B cell (primary cell): ENCODE data around the gene PSMG2. TPM values are rescaled to one million over a fixed set of nuclear protein-coding genes. Genes with fewer than 3 reads are reported as not detected.

Source experiments
- ATAC-seq: fragments of 200-7000 bp; cut with Tn5 transposase; one replicate; pipeline ENCODE4 v1.10.0; 2021; ENCODE audit warnings: low read depth, mild to moderate bottlenecking, moderate number of reproducible peaks, moderate library complexity
- CTCF ChIA-PET: fragments of 350-600 bp; sonication (Branson Sonifier 250); formaldehyde crosslinking; loops from one replicate; lab custom pipeline; 2021; ENCODE audit warnings: antibody characterized with exemption, inconsistent platforms; lab: Charles Lee
- POLR2A ChIA-PET: fragments of 350-600 bp; sonication (Branson Sonifier 250); formaldehyde crosslinking; loops from one replicate; lab custom pipeline; 2021; ENCODE audit warnings: antibody characterized with exemption; lab: Charles Lee
- DNase-seq: peaks from one replicate; pipeline ENCODE4 v3.0.0; 2013
- H2AFZ ChIP-seq: 2 replicates; pipeline ENCODE4 v1.6.1; 2012; ENCODE audit warnings: mild to moderate bottlenecking, low read depth, low read length; ENCODE audit not compliant: insufficient read depth, poor library complexity, severe bottlenecking
- H3K27ac ChIP-seq, 2 donors: 1 replicate in 1 of 2; 2 replicates in 1 of 2; pipeline ENCODE4 v1.5.1; 2012 to 2013; ENCODE audit warnings: low read length in 2 of 2, mild to moderate bottlenecking in 2 of 2, moderate library complexity in 1 of 2
- H3K27me3 ChIP-seq, 4 experiments: fragments of 200-600 bp in 1 of 4; sonication (generic) in 1 of 4; replicated peaks in 1 of 4; 1 replicate in 2 of 4; 2 replicates in 2 of 4; pipeline versions ENCODE4 v1.6.1 to v1.7.0; 2013 to 2016; ENCODE audit warnings: low read length in 3 of 4, mild to moderate bottlenecking in 2 of 4, mixed read lengths in 1 of 4, moderate library complexity in 1 of 4; ENCODE audit not compliant: insufficient read depth in 4 of 4, control insufficient read depth in 3 of 4; ENCODE audit errors: control extremely low read depth in 1 of 4
- H3K36me3 ChIP-seq, 2 experiments: replicated peaks in 1 of 2; 1 replicate in 1 of 2; 2 replicates in 1 of 2; pipeline versions ENCODE4 v1.6.1 to v1.7.1; 2013; ENCODE audit warnings: low read length in 1 of 2; ENCODE audit not compliant: insufficient read depth in 2 of 2, control insufficient read depth in 1 of 2; ENCODE audit errors: control extremely low read depth in 1 of 2, extremely low read depth in 1 of 2
- H3K4me1 ChIP-seq, 2 donors: fragments of 200-600 bp in 1 of 2; sonication (generic) in 1 of 2; 1 replicate in 1 of 2; 2 replicates in 1 of 2; pipeline versions ENCODE4 v1.5.1 to v1.6.1; 2013 to 2017; ENCODE audit warnings: low read length in 2 of 2; ENCODE audit not compliant: control insufficient read depth in 2 of 2, insufficient read depth in 2 of 2
- H3K4me2 ChIP-seq: replicated peaks from 2 replicates; pipeline ENCODE3; 2012; ENCODE audit warnings: mild to moderate bottlenecking, low read depth, low read length; ENCODE audit not compliant: poor library complexity, severe bottlenecking
- H3K4me3 ChIP-seq, 5 experiments: fragments of 200-600 bp in 1 of 5; sonication (generic) in 1 of 5; 1 replicate in 3 of 5; 2 replicates in 2 of 5; pipeline versions ENCODE4 v1.5.1 to v1.7.0; 2011 to 2016; ENCODE audit warnings: low read length in 4 of 5, mild to moderate bottlenecking in 4 of 5, low read depth in 2 of 5, control low read depth in 1 of 5, moderate library complexity in 1 of 5; ENCODE audit not compliant: insufficient read depth in 1 of 5; ENCODE audit errors: control extremely low read depth in 1 of 5, extremely low read depth in 1 of 5
- H3K79me2 ChIP-seq: fragments of 200-600 bp; sonication (generic); one replicate; pipeline ENCODE4 v1.6.0; 2016; ENCODE audit warnings: low read length; ENCODE audit not compliant: control insufficient read depth, insufficient read depth
- H3K9ac ChIP-seq: fragments of 200-600 bp; sonication (generic); 2 replicates; pipeline ENCODE4 v1.6.1; 2017; ENCODE audit warnings: mild to moderate bottlenecking, low read length, moderate library complexity
- H3K9me3 ChIP-seq, 3 donors: one replicate each; pipeline versions ENCODE4 v1.6.1 to v1.7.1; 2013; ENCODE audit warnings: low read length in 2 of 3; ENCODE audit not compliant: control insufficient read depth in 2 of 3, insufficient read depth in 1 of 3; ENCODE audit errors: control extremely low read depth in 1 of 3
- H4K20me1 ChIP-seq: 2 replicates; pipeline ENCODE4 v1.6.0; 2012; ENCODE audit warnings: mild to moderate bottlenecking, low read length; ENCODE audit not compliant: insufficient read depth, control insufficient read depth, poor library complexity, severe bottlenecking
- H3K27ac Mint-ChIP-seq: one replicate; pipeline ENCODE4 v1.8.0; 2021; ENCODE audit warnings: mixed read lengths
- H3K27me3 Mint-ChIP-seq: one replicate; pipeline ENCODE4 v1.8.0; 2021; ENCODE audit warnings: mixed read lengths
- H3K4me1 Mint-ChIP-seq: one replicate; pipeline ENCODE4 v1.8.0; 2021; ENCODE audit warnings: mixed read lengths
- H3K4me3 Mint-ChIP-seq: one replicate; pipeline ENCODE4 v1.8.0; 2021; ENCODE audit warnings: mixed read lengths
- H3K9me3 Mint-ChIP-seq: one replicate; pipeline ENCODE4 v1.8.0; 2022; ENCODE audit warnings: mixed read lengths; ENCODE audit not compliant: insufficient read depth
- EZH2 ChIP-seq: IDR thresholded peaks from 2 replicates; pipeline ENCODE4 v1.6.1; 2012; ENCODE audit warnings: borderline replicate concordance, low read depth, mild to moderate bottlenecking, moderate library complexity, low read length; ENCODE audit not compliant: insufficient read depth, poor library complexity, severe bottlenecking
- WGBS: methylation state at CpG from one replicate; pipeline ENCODE4 v1.1.5; 2013; ENCODE audit warnings: missing lambda C conversion rate; ENCODE audit not compliant: insufficient coverage; 5-methylcytosine and 5-hydroxymethylcytosine counted together
- intact Hi-C: fragments of 100-400 bp; cut with micrococcal nuclease; formaldehyde crosslinking; loops from one replicate; pipeline ENCODE4 v1.10.0; 2022
- polyA plus RNA-seq: library from polyadenylated mRNA; depleted of rRNA; stranded (reverse); fragments of >200 nt; gene quantifications from 2 replicates; pipeline ENCODE4 v1.2.3, GENCODE V29; 2012
- total RNA-seq, 2 donors: library from RNA; stranded (reverse); fragments of 120-200 nt in 1 of 2; gene quantifications; 1 replicate in 1 of 2; 2 replicates in 1 of 2; pipeline versions ENCODE4 v1.2.3 to v1.2.4, GENCODE V29; 2013 to 2022
- TF ChIP-seq, protein P1 (sequence below): fragments of 200-600 bp; IDR thresholded peaks from one replicate; pipeline ENCODE4 v1.8.0; 2022; ENCODE audit warnings: antibody characterized with exemption, mild to moderate bottlenecking

PSMG2 gene
- total and polyA plus RNA-seq, 2 donors (not counting 1 experiment from before 2014, with no cell fraction given): 31.8 to 64.1 TPM

DNA sequence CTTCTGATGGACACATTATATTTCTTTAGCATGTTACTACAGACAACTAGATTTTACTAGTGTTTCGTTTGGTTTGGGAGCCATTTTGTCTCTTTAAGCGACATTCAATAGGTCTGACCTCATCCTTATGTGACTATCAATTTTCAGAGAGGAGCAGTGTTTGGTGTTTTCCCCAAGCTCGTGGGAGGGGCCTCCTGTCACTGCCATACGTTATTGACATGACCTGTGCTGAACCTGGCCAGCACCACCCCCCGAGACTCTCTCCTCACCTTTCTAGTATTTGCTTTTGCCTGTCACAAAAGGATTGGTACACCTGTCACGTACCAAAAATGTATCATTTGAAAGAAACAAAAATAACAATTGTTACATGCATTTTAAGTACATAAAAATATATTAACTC lies 69.3 kb downstream of the PSMG2 start:
- TF ChIP-seq, protein P1, sequence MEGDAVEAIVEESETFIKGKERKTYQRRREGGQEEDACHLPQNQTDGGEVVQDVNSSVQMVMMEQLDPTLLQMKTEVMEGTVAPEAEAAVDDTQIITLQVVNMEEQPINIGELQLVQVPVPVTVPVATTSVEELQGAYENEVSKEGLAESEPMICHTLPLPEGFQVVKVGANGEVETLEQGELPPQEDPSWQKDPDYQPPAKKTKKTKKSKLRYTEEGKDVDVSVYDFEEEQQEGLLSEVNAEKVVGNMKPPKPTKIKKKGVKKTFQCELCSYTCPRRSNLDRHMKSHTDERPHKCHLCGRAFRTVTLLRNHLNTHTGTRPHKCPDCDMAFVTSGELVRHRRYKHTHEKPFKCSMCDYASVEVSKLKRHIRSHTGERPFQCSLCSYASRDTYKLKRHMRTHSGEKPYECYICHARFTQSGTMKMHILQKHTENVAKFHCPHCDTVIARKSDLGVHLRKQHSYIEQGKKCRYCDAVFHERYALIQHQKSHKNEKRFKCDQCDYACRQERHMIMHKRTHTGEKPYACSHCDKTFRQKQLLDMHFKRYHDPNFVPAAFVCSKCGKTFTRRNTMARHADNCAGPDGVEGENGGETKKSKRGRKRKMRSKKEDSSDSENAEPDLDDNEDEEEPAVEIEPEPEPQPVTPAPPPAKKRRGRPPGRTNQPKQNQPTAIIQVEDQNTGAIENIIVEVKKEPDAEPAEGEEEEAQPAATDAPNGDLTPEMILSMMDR: no peak
- TF ChIP-seq EZH2: no peak
- Histone ChIP-seq H4K20me1 (no peaks in the 10 kb centered on the region), H3K4me2 (no peak overlapping the region), H3K4me3 (no peak overlapping the region), H3K9ac (no peak overlapping the region), H2AFZ (no peak overlapping the region), H3K27ac (no peak overlapping the region), H3K79me2 (no peaks in the 10 kb centered on the region), H3K27me3 (no peaks in the 10 kb centered on the region), H3K4me1 (no peaks in the 10 kb centered on the region), H3K9me3 (peaks cover 0 to 11% (median 0%) of the 10 kb centered on the region in 3 donors), H3K36me3 (no peaks in the 10 kb centered on the region)
- H3K27me3 Mint-ChIP-seq: peaks cover 3% of the 10 kb centered on the region
- POLR2A ChIA-PET: no interaction called here
- ATAC-seq: no peak
- 50% methylated on average over 3 of the region's 6 CpGs for WGBS
- no peak overlapping the region for H3K27ac Mint-ChIP-seq
- no peaks in the 10 kb centered on the region for H3K9me3 Mint-ChIP-seq
- DNase-seq: no peak
- intact Hi-C loops: no loop called here
- CTCF ChIA-PET: no interaction called here
- H3K4me3 Mint-ChIP-seq: no peak overlapping the region
- H3K4me1 Mint-ChIP-seq: no peaks in the 10 kb centered on the region

DNA sequence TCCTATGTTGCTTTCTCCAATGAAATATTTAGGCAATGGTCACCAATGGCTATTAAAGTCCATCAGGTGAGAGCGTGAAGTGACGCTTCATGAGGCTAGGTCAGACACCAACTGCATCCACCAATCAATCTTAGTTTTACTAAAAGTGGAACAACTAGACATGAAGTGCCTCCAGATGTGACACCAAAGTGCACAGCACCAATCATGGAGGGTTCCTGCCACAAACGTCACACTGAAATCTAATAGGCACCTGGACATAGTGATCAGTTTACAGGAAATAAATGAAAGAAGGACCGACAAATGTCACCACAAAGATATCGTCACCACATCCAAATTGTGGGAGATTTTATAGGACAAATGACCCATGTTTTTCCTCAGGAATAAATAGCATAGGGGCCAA lies 70.5 kb downstream of the PSMG2 start:
- H3K4me1 ChIP-seq: no peaks in the 10 kb centered on the region
- POLR2A ChIA-PET: no interaction called here
- H3K9me3 ChIP-seq: peaks cover 0 to 15% (median 0%) of the 10 kb centered on the region in 3 donors
- H3K9me3 Mint-ChIP-seq: no peaks in the 10 kb centered on the region
- H3K27ac Mint-ChIP-seq: no peak overlapping the region
- no peak overlapping the region for H2AFZ ChIP-seq
- H3K27me3 ChIP-seq: no peaks in the 10 kb centered on the region
- no peak overlapping the region for H3K4me3 ChIP-seq
- ATAC-seq (no peak), DNase-seq (no peak)
- TF ChIP-seq, protein P1: no peak
- no peak for TF ChIP-seq EZH2
- no peaks in the 10 kb centered on the region for H4K20me1 ChIP-seq
- CTCF ChIA-PET: no interaction called here
- H3K4me3 Mint-ChIP-seq: no peak overlapping the region
- intact Hi-C loops: no loop called here
- H3K27ac ChIP-seq: no peak overlapping the region
- no peaks in the 10 kb centered on the region for H3K79me2 ChIP-seq
- peaks cover 3% of the 10 kb centered on the region for H3K27me3 Mint-ChIP-seq
- WGBS: 100% methylated on average over 1 of the region's 5 CpGs
- no peak overlapping the region for H3K9ac ChIP-seq
- no peak overlapping the region for H3K4me2 ChIP-seq
- no peaks in the 10 kb centered on the region for H3K4me1 Mint-ChIP-seq
- H3K36me3 ChIP-seq: no peaks in the 10 kb centered on the region
